ENCODE data around the gene RBP3. TPM values are rescaled to one million over a fixed set of nuclear protein-coding genes. Genes with fewer than 3 reads are reported as not detected.

RBP3 gene
- total RNA-seq, 2 experiments from 2014 or later, result not detected

DNA sequence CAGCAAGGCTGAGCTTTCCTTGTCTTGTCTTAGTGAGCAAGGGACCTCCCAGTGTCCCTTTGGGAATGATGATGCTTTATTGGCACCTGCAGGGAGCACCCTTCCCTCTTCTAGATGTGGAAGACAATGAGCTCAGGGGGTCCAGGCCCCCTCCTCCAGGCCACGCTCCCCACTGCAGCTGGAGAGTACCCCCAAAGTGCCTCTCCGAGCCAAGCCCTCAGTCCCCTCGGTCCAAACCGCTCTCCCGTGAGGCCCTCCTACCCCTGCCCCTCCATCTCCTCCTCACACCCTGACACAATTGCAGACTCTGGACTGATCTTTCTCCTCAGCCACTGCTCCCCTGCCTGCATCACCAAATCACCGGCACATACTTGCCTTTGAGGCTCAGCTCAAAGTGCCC, 16.7 kb downstream of the RBP3 start:
- ChIA-PET POLR2A (interaction anchor here (0.5 kb wide), 1 partner anchor 31 kb away, joined by 4 read pairs; no protein-coding TSS in a partner anchor), CTCF (no interaction called here)
- TF ChIP-seq, protein P1, sequence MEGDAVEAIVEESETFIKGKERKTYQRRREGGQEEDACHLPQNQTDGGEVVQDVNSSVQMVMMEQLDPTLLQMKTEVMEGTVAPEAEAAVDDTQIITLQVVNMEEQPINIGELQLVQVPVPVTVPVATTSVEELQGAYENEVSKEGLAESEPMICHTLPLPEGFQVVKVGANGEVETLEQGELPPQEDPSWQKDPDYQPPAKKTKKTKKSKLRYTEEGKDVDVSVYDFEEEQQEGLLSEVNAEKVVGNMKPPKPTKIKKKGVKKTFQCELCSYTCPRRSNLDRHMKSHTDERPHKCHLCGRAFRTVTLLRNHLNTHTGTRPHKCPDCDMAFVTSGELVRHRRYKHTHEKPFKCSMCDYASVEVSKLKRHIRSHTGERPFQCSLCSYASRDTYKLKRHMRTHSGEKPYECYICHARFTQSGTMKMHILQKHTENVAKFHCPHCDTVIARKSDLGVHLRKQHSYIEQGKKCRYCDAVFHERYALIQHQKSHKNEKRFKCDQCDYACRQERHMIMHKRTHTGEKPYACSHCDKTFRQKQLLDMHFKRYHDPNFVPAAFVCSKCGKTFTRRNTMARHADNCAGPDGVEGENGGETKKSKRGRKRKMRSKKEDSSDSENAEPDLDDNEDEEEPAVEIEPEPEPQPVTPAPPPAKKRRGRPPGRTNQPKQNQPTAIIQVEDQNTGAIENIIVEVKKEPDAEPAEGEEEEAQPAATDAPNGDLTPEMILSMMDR (IDR thresholded peaks at IDR 0.05), result no peak
- Mint-ChIP-seq H3K36me3 (ENCODE audit: low read depth) (no peaks in the 10 kb centered on the region), H3K27me3 (no peaks in the 10 kb centered on the region), H3K27ac (no peak overlapping the region), H3K4me1 (ENCODE audit: low read depth) (no peaks in the 10 kb centered on the region), H3K9me3 (no peaks in the 10 kb centered on the region), H3K4me3 (no peak overlapping the region)
- no peak for ATAC-seq
- intact Hi-C loops (cut with micrococcal nuclease), result no loop called here
- no peak for DNase-seq

DNA sequence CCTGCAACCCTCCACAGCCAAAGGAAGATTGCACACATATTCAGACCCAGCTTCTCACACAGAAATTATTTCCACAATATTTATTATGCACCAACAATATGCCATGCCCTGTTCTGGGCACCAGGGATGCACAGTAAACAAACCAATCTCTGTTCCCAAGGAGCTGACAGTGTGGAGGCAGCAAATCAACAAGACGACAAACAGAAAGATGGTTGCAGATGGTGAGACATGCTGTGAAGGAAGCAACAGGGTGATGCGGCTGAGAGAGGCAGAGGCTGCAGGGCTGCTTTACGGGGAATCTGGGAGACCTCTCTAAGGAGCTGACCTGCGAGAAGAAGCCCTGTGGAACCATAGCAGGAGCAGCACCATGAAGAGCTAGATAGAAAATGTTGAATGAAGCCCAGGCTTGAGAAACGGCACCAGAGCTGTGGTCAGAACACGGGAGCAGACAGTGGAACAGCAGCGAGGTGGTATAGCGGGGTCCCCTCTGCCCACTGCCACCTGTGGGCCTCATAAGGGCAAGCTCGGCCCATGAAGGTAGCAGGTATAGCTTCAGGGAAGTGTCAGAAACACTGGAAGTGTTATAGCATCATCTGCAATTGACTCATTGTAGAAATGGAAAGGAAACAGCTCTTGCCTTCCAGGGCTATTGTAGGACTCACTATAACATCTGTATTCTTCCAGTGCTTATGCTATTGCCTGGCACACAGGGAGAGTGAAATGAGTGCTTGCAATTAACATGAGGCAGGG, 17.4 kb downstream of the RBP3 start:
- no peaks in the 10 kb centered on the region for H3K36me3 Mint-ChIP-seq (ENCODE audit: low read depth)
- no peaks in the 10 kb centered on the region for H3K4me1 Mint-ChIP-seq (ENCODE audit: low read depth)
- CTCF ChIA-PET, result no interaction called here
- intact Hi-C loops (cut with micrococcal nuclease), result no loop called here
- no peaks in the 10 kb centered on the region for H3K27me3 Mint-ChIP-seq
- H3K27ac Mint-ChIP-seq, result no peak overlapping the region
- DNase-seq (no peak), ATAC-seq (no peak)
- no peaks in the 10 kb centered on the region for H3K9me3 Mint-ChIP-seq
- H3K4me3 Mint-ChIP-seq, result no peak overlapping the region
- TF ChIP-seq, protein P1 (IDR thresholded peaks at IDR 0.05), result no peak
- POLR2A ChIA-PET, result no interaction called here

DNA sequence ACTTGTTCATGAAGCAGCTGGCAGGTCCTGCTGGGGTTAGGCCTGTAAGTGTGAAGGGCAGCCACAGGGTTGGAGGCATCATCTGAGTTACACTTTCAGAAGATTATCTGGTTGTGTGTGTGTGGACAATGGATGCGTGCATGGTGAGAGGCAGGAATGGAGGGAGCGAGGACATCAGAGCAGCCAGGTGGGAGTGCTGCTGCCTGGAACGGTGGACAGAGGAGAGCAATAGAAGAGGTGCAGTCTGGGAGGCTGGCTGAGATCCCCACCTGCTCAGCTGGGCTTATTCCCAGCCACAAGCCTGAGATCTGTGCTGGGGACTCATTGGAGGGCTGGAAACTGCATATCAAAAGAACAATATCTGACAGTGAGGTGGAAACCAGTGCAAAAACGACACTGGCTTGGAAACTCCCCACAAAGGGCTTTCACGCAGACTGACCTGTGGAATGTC, 18.0 kb downstream of the RBP3 start:
- ChIA-PET CTCF (no interaction called here), POLR2A (no interaction called here)
- TF ChIP-seq, protein P1 (IDR thresholded peaks at IDR 0.05), result no peak
- ATAC-seq (no peak), DNase-seq (no peak)
- Mint-ChIP-seq H3K27me3 (no peaks in the 10 kb centered on the region), H3K27ac (no peak overlapping the region), H3K9me3 (no peaks in the 10 kb centered on the region), H3K36me3 (ENCODE audit: low read depth) (no peaks in the 10 kb centered on the region), H3K4me1 (ENCODE audit: low read depth) (no peaks in the 10 kb centered on the region), H3K4me3 (no peak overlapping the region)
- intact Hi-C loops (cut with micrococcal nuclease), result no loop called here

DNA sequence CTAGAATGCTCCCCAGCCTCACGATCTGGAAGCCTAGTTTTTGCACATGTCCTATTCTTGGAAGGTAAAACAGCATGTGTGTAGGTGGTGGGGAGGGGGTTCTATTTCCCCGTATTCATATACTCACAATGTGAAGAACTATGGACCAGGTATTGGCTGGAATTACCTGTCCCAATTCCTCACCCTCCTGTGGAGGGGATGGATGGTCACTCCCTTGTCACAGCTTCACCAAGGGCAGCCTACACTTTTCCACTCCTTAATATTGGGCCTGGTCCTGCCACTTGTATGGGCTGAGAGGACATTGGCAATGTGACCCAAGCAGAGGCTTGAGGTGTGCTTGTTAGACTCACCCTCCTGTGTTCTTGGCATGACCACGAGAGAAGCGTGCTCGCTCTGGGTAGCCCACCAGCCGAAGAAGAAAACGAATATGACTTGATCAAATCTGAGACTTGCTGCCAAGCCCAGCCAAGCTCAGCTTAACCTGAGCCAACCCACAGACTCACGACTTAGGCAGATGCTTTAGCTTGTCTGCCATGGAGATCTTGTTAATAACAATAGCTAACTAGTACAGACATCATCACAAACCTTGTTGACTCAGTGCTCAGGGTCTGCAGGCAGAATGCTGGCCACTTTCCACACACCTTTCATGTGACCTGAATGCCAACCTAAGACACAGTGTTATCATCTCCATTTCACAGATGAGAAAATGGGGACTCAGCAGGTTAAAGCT, 18.7 kb downstream of the RBP3 start:
- Mint-ChIP-seq H3K4me1 (ENCODE audit: low read depth) (no peaks in the 10 kb centered on the region), H3K27ac (no peak overlapping the region), H3K4me3 (no peak overlapping the region), H3K27me3 (no peaks in the 10 kb centered on the region), H3K9me3 (no peaks in the 10 kb centered on the region), H3K36me3 (ENCODE audit: low read depth) (no peaks in the 10 kb centered on the region)
- ATAC-seq (no peak), DNase-seq (no peak)
- TF ChIP-seq, protein P1 (IDR thresholded peaks at IDR 0.05), result no peak
- intact Hi-C loops (cut with micrococcal nuclease), result no loop called here
- ChIA-PET CTCF (no interaction called here), POLR2A (no interaction called here)

DNA sequence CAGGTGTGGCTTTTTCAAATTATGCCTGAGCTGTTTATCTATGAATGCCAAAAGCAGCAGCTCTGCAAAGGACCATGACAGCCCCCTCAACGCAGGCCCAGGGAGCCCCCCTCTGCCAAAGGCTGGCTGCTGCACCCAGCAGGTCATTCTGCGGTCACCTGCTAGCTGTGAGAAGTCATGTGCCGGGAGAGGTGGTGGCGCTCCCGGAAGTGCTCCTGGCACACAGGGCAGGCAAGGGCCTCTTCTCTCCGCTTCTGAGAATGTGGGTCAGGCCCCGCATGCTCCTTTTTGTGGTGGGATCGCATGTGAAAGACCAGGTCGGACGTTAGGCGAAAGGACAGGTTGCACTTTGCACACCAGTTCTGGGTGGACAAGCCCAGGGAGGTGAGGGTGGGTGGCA, 19.5 kb downstream of the RBP3 start:
- Mint-ChIP-seq H3K27ac (no peak overlapping the region), H3K27me3 (no peaks in the 10 kb centered on the region), H3K36me3 (ENCODE audit: low read depth) (no peaks in the 10 kb centered on the region), H3K9me3 (no peaks in the 10 kb centered on the region), H3K4me1 (ENCODE audit: low read depth) (no peaks in the 10 kb centered on the region), H3K4me3 (no peak overlapping the region)
- intact Hi-C loops (cut with micrococcal nuclease), result no loop called here
- ChIA-PET POLR2A (no interaction called here), CTCF (no interaction called here)
- no peak for ATAC-seq
- no peak for DNase-seq
- TF ChIP-seq, protein P1 (IDR thresholded peaks at IDR 0.05), result no peak

Data from activated CD8-positive, alpha-beta T cell treated with anti-CD3 and anti-CD28 coated beads for 36 hours (primary cell).